Kidney (tissue), 14 donors: Measurements from ENCODE around the gene HMX3. TPM values are rescaled to one million over a fixed set of nuclear protein-coding genes. Genes with fewer than 3 reads are reported as not detected.

ENCODE experiments used
- DNase-seq, 5 donors: peaks; one replicate each; pipeline ENCODE4 v3.0.0-alpha.2; 2013 to 2020
- FAIRE-seq: peaks from 2 replicates; lab custom pipeline; 2012; peaks lifted over from hg19 to GRCh38; lab: Jason Lieb, UNC
- H3K27ac ChIP-seq, 2 donors: one replicate each; pipeline ENCODE4 v1.7.0; 2013; ENCODE audit warnings: low read depth in 2 of 2, low read length in 2 of 2, inconsistent platforms in 1 of 2
- H3K27me3 ChIP-seq: one replicate; pipeline ENCODE4 v1.7.1; 2013; ENCODE audit warnings: low read length, inconsistent platforms; ENCODE audit not compliant: control insufficient read depth, insufficient read depth
- H3K36me3 ChIP-seq, 3 donors: one replicate each; pipeline versions ENCODE4 v1.7.0 to v1.7.1; 2013; ENCODE audit warnings: low read length in 3 of 3, control low read depth in 1 of 3, inconsistent platforms in 1 of 3; ENCODE audit not compliant: insufficient read depth in 3 of 3, control insufficient read depth in 2 of 3
- H3K4me1 ChIP-seq, 3 donors: one replicate each; pipeline versions ENCODE4 v1.7.0 to v1.7.1; 2013; ENCODE audit warnings: low read length in 3 of 3, inconsistent platforms in 1 of 3, low read depth in 1 of 3; ENCODE audit not compliant: control insufficient read depth in 2 of 3, insufficient read depth in 2 of 3
- H3K4me3 ChIP-seq, 3 donors: one replicate each; pipeline versions ENCODE4 v1.7.0 to v1.8.1; 2013; ENCODE audit warnings: low read length in 3 of 3, control low read depth in 1 of 3, inconsistent platforms in 1 of 3
- H3K9ac ChIP-seq, 3 donors: one replicate each; pipeline versions ENCODE4 v1.7.0 to v1.7.1; 2013; ENCODE audit warnings: low read length in 3 of 3, control low read depth in 1 of 3, inconsistent platforms in 1 of 3
- H3K9me3 ChIP-seq, 3 donors: one replicate each; pipeline versions ENCODE4 v1.7.0 to v1.7.1; 2013; ENCODE audit warnings: low read length in 3 of 3, control low read depth in 1 of 3, inconsistent platforms in 1 of 3; ENCODE audit not compliant: control insufficient read depth in 2 of 3, insufficient read depth in 1 of 3
- intact Hi-C: fragments of 100-400 bp; cut with DNase I; formaldehyde crosslinking; loops from one replicate; pipeline ENCODE4 v1.11.1; 2022
- polyA plus RNA-seq: library from polyadenylated mRNA; stranded (reverse); fragments of 350-450 nt; fragmentation: Illumina TruSeq; extraction: RNeasy Lipid Tissue Mini Kit (QIAGEN cat#74804); gene quantifications from one replicate; pipeline ENCODE4 v1.2.3, GENCODE V29; 2014; ENCODE audit warnings: low read depth, low replicate concordance; ENCODE audit not compliant: insufficient read depth
- total RNA-seq: library from RNA; stranded (reverse); fragmentation: NEBNext Ultra II Directional; extraction: Animal tissue kit (Norgen Biotek cat#: 25700); gene quantifications from one replicate; pipeline ENCODE4 v1.2.1, GENCODE V29; 2021
- TF ChIP-seq, protein P1 (sequence below): IDR thresholded peaks from 3 replicates; pipeline ENCODE4 v1.5.1; 2012; ENCODE audit warnings: mild to moderate bottlenecking, moderate library complexity, borderline replicate concordance; ENCODE audit not compliant: insufficient read depth; ENCODE audit errors: extremely low read depth
- donor health status: control.
- donor health status: control.
- donor health status: control.
- donor health status: control.
- donor health status: control.
- donor health status: DM: yes; HTN: yes; CAD: no.
- donor health status: Normal renal cell carcinoma (clear cell type).

The HMX3 gene
- total and polyA plus RNA-seq, 2 donors from 2014 or later, result not detected

DNA sequence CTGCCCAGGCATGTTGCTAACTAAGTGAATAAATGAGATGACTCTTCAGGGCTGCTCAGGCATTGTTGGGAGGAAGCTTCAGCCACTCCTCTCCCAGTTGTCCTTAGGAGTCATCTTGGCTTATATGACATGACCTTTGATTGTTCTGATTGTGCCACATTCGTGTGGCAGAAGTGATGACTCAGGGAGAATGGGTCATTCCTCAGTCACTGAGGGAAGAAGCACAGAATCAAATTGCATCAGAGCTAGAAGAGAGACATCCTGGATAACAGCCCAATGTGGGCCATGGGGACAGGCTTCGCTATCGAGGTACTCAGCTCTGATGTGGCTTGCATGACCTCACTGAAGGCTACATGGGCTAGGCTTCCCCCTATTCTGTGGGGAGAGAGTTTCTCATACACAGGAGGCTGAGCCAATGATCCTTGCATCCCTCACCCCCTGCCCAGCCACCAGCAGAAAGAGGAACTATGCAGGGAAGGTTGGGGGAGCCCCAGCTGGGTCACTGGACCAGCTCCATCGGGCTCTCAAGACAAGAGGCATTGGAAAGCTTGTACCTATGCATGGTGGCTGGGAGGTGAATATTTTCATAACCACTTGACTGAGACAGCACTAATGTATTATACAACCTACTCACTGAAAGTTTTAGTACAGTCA lies 6.0 kb upstream of the HMX3 start:
- TF ChIP-seq, protein P1, sequence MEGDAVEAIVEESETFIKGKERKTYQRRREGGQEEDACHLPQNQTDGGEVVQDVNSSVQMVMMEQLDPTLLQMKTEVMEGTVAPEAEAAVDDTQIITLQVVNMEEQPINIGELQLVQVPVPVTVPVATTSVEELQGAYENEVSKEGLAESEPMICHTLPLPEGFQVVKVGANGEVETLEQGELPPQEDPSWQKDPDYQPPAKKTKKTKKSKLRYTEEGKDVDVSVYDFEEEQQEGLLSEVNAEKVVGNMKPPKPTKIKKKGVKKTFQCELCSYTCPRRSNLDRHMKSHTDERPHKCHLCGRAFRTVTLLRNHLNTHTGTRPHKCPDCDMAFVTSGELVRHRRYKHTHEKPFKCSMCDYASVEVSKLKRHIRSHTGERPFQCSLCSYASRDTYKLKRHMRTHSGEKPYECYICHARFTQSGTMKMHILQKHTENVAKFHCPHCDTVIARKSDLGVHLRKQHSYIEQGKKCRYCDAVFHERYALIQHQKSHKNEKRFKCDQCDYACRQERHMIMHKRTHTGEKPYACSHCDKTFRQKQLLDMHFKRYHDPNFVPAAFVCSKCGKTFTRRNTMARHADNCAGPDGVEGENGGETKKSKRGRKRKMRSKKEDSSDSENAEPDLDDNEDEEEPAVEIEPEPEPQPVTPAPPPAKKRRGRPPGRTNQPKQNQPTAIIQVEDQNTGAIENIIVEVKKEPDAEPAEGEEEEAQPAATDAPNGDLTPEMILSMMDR, result no peak
- Histone ChIP-seq H3K9me3 (peaks cover 0 to 6% (median 0%) of the 10 kb centered on the region in 3 donors), H3K36me3 (no peaks in the 10 kb centered on the region), H3K27ac (no peak overlapping the region), H3K4me3 (no peak overlapping the region), H3K27me3 (peaks cover 48% of the 10 kb centered on the region), H3K4me1 (peaks cover 0 to 11% (median 0%) of the 10 kb centered on the region in 3 donors), H3K9ac (no peak overlapping the region)
- DNase-seq (no peak), FAIRE-seq (no peak)
- intact Hi-C loops, result loop anchor here (5.0 kb wide), 1 partner anchor 428 kb away; no protein-coding TSS in a partner anchor

DNA sequence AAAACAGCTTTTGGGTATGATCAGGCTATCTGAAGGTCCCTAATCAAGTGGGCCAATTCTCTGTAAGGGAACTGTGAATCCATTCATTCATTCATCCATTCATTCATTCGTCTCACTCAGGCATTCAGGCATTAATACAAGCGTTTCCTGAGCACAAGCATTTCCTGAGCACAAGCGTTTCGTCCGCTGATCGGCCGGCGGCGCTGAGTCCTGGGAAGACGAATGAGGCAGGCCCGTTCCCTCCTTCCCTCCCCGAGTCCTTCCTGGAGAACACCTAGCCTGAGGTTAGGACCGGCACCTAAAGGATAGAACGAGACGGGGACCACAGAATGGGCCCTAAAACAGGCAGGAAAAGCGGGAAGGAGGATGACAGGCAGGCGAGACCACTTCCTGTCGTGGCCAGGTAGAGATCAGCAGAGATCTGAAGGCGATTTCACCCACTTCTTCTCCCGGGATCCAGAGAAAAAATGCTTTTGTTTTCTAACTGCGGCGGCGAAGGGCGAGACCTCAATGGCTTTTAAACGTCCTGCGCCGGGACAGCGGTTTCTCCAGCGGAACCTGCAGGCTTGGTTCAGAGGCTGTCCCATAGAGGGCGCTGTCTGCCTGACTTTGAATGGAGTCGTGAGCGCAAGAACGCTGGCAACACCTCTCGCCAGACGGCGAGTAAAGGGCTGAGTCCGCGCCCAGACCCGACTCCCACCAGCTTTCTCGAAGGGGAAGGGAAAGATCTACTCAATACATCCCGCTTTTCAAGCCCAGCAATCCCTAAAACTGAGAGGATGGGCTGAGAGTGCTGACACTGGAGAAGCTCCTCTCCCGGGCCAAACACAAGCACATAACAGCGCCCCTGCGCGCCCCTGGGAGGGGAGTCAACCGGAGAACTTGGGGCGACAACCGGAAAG lies 2.9 kb upstream of the HMX3 start:
- DNase-seq (peak; percentile 91 to 94 (median 91)), FAIRE-seq (no peak)
- no peak overlapping the region for H3K27ac ChIP-seq
- H3K4me3 ChIP-seq, result peak overlapping the region in 1 of 3 donors; percentile 40
- no peak overlapping the region for H3K9ac ChIP-seq
- H3K9me3 ChIP-seq, result peaks cover 0 to 6% (median 0%) of the 10 kb centered on the region in 3 donors
- peaks cover 66% of the 10 kb centered on the region for H3K27me3 ChIP-seq
- peaks cover 0 to 28% (median 0%) of the 10 kb centered on the region in 3 donors for H3K4me1 ChIP-seq
- TF ChIP-seq, protein P1, result peak; percentile 92
- intact Hi-C loops, result loop anchor here (5.0 kb wide), 1 partner anchor 424 kb away; no protein-coding TSS in a partner anchor
- no peaks in the 10 kb centered on the region for H3K36me3 ChIP-seq

DNA sequence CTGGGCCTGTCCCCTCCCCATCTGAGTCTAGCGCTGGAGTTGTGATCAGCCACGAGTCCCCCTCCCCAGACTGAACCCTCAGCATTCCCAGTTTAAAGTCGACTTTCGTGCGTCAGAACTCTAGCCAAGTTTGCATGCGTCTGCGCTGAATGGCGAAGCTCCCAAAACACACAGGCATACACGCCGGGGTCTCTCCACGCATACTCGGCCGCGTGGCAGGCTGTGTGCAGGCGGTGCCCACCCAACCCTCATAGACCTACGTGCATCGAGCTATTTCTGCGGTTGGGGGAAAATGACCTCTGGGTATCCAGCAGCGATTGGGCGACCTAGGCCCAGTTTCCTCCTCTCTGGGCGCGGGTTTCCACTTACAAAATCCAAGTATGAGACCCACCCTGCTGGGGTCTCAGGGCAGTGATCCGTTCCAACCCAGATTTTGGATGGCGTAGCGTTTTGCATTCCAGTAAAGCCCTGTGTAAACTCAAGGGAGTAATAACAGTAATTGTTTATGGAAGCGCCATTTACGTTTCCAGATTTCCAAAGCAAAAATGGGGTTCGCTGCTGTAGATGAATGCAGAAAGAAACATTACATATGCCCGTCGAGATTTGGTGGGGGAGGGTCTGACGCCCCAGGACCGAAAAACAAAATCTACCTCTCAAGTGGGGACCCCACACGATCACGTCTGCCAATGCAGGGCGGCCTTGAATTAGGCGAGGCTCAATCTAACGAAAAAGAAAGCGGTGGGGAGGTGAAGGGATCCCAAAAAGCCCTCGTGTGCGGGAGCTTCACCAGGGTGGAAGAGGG lies 2.0 kb upstream of the HMX3 start:
- intact Hi-C loops, result loop anchor here (5.0 kb wide), 1 partner anchor 424 kb away; no protein-coding TSS in a partner anchor
- Histone ChIP-seq H3K4me1 (peaks cover 0 to 28% (median 0%) of the 10 kb centered on the region in 3 donors), H3K9ac (no peak overlapping the region), H3K27ac (no peak overlapping the region), H3K9me3 (peaks cover 0 to 2% (median 0%) of the 10 kb centered on the region in 3 donors), H3K36me3 (no peaks in the 10 kb centered on the region), H3K27me3 (peaks cover 75% of the 10 kb centered on the region), H3K4me3 (peak overlapping the region in 1 of 3 donors; percentile 40)
- FAIRE-seq, result no peak
- peak in 1 of 5 donors; percentile 45 for DNase-seq
- TF ChIP-seq, protein P1, result no peak
